Kasumi-1 (cell line): ENCODE measurements around the gene BCL2L1.
A peak's percentile ranks its signal among the peaks of the same experiment; 100 is the strongest.
"Not testable (repeated sequence)": the region's sequence is repeated elsewhere in the genome, so short reads cannot be mapped to it uniquely, and the experiment has no call there.

Source experiments
- DNase-seq, 2 experiments: peaks; one replicate each; lab custom pipeline; 2025; lab: John Stamatoyannopoulos, UW

Gene BCL2L1

GRCh38 chr20:31722257-31723068 is at the start of gene BCL2L1:
Gene BCL2L1, minus strand, starts transcription at chr20:31722868. Its CDS starts 650 bp downstream, at chr20:31722218.
- peak; percentile 83 to 88 for DNase-seq

- no peak for DNase-seq
These were observed 47.6 kb upstream of the BCL2L1 start for GRCh38 chr20:31770243-31770642.

- no peak for DNase-seq
These were observed 47.0 kb upstream of the BCL2L1 start for GRCh38 chr20:31769681-31770080.

- no peak for DNase-seq
These were observed 45.1 kb upstream of the BCL2L1 start for GRCh38 chr20:31767805-31768204.

- DNase-seq = no peak
These were observed 42.1 kb upstream of the BCL2L1 start for GRCh38 chr20:31764641-31765305.

GRCh38 chr20:31760519-31761240 is 38.0 kb upstream of the BCL2L1 start:
- no peak for DNase-seq

- DNase-seq = no peak
These were observed 37.3 kb upstream of the BCL2L1 start for GRCh38 chr20:31759836-31760518.

GRCh38 chr20:31758991-31759390 is 36.3 kb upstream of the BCL2L1 start:
- DNase-seq = no peak

- no peak for DNase-seq
These were observed 35.9 kb upstream of the BCL2L1 start for GRCh38 chr20:31758521-31758920.

GRCh38 chr20:31757254-31757653 is 34.6 kb upstream of the BCL2L1 start:
- no peak for DNase-seq

- no peak for DNase-seq
These were observed 28.5 kb upstream of the BCL2L1 start for GRCh38 chr20:31751126-31751525.

- DNase-seq = no peak
These were observed 26.6 kb upstream of the BCL2L1 start for GRCh38 chr20:31749223-31749622.

GRCh38 chr20:31747640-31748039 is 25.0 kb upstream of the BCL2L1 start:
- DNase-seq = no peak

GRCh38 chr20:31747028-31747427 is 24.4 kb upstream of the BCL2L1 start:
- DNase-seq = not testable (repeated sequence)

GRCh38 chr20:31746068-31746878 is 23.6 kb upstream of the BCL2L1 start:
- DNase-seq = no peak

- no peak for DNase-seq
These were observed 18.1 kb upstream of the BCL2L1 start for GRCh38 chr20:31740656-31741323.

- DNase-seq = peak in 1 of 2 experiments; percentile 14
These were observed 17.5 kb upstream of the BCL2L1 start for GRCh38 chr20:31740208-31740607.

- peak in 1 of 2 experiments; percentile 46 for DNase-seq
These were observed 16.9 kb upstream of the BCL2L1 start for GRCh38 chr20:31739550-31739977.

- peak; percentile 98 to 99 for DNase-seq
These were observed 16.3 kb upstream of the BCL2L1 start, which contains the start of gene TPX2 for GRCh38 chr20:31738729-31739549. Gene TPX2, plus strand, starts transcription at chr20:31739290. Its CDS starts 18,187 bp downstream, at chr20:31757477.

- DNase-seq = no peak
These were observed 8.7 kb upstream of the BCL2L1 start for GRCh38 chr20:31731321-31731717.
